ENCODE measurements around the gene TTLL7.
"Not testable (repeated sequence)": the region's sequence is repeated elsewhere in the genome, so short reads cannot be mapped to it uniquely, and the experiment has no call there.

Gene TTLL7

DNA sequence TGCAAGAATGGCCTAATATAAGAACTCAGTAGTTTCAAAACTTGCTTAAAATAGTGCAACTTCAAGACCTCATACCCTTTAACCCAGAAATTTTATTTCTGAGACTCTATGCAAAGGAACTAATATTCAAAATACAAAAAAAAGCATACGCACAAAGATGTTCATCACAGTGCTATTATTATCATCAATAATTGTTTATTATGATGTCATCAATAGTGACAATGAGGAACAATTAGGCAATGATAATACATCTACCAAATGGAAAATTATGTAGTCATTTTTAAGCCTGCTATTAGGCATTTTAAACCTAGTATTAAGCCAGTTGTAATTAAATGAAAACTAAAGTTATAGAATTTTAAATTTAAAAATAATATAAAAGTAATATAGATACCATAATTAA lies 3.3 kb downstream of the TTLL7 start:
- no peak for DNase-seq (ENCODE audit: low read depth in 2 of 2)

GRCh38 chr1:83994111-83994510 lies 4.8 kb downstream of the TTLL7 start:
- no peak for DNase-seq (ENCODE audit: low read depth in 2 of 2)

DNA sequence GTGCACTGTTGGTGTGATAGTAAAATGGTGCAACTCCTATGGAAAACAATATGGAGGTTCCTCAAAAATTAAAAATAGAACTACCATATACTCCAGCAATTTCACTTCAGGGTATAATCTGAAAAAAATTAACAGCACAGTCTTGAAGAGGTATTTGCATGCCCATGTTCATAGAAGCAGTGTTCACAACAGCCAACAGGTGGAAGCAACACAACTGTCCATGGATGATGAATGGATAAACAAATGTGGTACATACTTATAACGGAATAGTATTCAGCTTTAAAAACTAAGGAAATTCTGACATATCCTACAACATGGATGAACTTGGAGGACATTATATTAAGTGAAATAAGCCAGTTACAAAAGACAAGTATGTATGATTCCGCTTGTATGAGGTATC lies 8.2 kb downstream of the TTLL7 start:
- DNase-seq (ENCODE audit: low read depth in 2 of 2): no peak

- DNase-seq (ENCODE audit: low read depth in 2 of 2): no peak
Measured at GRCh38 chr1:83985048-83985447, 13.9 kb downstream of the TTLL7 start.

GRCh38 chr1:83983918-83984317 lies 15.0 kb downstream of the TTLL7 start:
- not testable (repeated sequence) for DNase-seq (ENCODE audit: low read depth in 2 of 2)

DNA sequence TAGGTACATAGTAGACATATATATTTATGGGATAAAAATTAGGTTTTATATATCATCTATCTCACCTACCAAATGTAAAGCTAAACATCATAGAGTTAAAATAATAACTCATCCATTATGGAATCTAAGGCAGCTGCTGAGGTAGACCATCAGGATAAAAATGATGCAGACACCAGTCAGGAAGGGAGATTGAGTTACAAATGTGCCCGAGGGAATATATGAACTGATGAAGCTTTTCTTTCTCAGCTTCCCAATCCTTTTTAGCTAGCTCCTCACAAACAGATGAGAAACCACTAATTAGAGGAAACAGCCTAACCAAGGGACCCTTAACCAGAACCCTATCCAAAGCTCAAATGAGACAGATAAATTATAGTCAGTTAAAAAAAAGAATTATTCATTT lies 20.9 kb downstream of the TTLL7 start:
- no peak for DNase-seq (ENCODE audit: low read depth in 2 of 2)

DNA sequence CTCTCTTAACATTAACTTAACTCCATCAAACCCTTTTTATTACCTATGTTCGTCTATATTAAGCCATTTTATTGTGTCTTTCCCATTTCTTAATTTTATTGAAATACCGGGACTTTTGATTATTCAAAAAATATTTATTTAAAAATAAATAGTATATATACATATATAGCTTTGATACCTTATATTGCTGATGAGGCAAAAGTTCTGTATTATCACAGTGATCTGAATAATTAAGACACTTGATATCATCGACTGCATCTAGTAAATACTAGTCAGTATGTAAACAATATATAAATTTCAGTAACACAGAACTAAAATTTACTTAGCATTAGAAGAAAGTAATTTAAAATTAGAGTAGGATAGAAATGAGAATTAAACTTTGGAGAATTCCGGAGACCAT lies 22.0 kb downstream of the TTLL7 start:
- no peak for DNase-seq (ENCODE audit: low read depth in 2 of 2)

DNA sequence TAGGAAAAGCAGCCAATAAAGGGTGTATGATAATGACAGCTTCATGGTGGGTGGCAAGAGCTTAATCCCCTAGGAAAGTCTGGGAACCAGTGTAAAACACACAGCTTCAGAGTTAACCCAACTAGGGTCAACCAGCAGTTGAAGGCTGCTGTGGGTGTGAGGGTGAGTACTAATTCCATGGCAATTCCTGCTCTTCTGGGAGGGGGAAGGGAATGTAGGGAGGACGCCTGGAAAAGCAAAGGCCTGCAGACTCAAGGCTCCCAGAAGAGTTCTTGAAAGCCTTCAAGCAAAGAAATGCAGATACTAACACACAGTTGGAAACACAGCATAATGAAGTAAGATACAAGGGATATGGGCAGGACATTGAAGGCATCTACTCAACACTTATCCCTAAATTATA lies 28.1 kb downstream of the TTLL7 start:
- DNase-seq (ENCODE audit: low read depth in 2 of 2): no peak

- DNase-seq (ENCODE audit: low read depth in 2 of 2): no peak
Measured at GRCh38 chr1:83970114-83970513, 28.8 kb downstream of the TTLL7 start.

- no peak for DNase-seq (ENCODE audit: low read depth in 2 of 2)
Measured at GRCh38 chr1:83967336-83967735, 31.6 kb downstream of the TTLL7 start.

DNA sequence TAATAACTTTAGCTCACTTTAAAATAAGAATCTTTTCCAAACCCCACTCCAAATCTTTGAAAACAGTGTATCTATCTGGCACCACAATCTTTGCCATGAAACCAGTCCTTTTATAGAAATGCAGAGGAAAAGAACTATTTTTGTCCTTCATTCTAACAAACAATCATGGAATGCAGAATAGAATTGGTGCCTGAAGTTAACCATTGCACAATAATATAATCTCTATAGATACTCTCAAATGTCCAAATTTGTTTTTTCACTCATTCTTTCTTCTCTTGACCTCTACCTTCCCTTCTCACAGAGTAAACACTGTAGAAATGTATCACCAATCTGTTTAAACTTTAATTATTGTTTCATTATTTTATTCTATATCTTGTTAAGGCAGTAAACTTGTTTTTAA lies 34.8 kb downstream of the TTLL7 start:
- no peak for DNase-seq (ENCODE audit: low read depth in 2 of 2)

DNA sequence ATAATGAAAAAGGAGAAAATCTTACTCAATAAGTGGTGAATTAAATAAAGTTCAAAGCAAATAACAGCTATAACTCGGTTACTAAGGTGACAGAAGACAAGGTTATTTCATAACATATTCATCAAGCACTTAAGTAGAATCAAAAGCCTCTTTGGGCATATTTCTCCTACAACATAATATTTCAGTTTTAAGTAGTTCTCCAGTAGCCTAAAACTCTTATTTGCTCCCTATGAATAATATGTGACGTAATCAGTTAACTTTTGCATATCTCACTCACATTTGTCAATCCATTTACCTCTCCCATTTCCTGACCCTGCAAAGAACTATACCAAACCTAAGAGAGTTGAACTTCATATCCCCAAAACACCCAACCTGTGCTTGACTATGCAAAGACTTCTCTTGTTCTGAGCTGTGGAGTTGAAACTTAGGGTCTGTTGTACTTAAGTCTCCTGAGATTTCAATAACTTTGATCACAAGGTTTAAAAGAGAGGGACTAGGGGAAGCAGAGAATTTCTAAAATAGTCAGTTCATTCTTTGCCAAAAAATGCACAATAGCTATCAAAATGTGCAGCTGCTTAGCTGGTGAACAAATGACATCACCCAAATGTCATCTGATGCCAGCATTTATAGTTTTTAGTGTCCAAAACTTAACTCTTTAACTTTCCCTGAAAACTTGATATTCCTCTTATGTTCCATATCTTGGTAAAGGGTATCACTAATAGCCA lies 37.2 kb downstream of the TTLL7 start:
- DNase-seq (ENCODE audit: low read depth in 2 of 2): no peak

DNA sequence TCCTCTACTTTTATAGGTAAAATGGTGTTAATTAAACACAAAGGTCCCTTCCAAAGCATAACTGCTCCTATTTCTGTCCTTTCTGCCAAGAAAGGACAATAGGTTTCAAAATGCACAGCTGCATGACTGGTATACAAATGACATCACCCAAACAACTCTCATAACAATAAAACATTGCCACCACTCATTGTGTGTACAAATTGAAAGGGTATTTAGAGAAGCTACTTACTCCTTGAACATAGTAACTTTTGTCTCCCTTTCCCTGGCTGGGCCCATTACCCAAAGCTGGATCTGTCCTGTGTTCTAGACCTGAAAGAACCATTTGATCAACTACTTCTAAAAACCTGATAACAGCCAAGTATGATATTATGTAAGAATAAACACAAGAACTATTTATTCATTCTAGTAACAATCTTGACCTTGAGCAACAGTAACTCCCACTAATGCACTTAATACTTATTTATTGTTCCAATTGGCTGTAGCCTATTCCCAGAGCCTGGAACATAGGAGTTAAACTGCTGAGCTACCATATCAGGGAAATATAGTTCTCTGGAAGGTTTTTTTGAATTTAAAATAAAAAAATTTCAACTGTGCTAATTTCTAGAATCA lies 38.2 kb downstream of the TTLL7 start:
- DNase-seq (ENCODE audit: low read depth in 2 of 2): no peak

DNA sequence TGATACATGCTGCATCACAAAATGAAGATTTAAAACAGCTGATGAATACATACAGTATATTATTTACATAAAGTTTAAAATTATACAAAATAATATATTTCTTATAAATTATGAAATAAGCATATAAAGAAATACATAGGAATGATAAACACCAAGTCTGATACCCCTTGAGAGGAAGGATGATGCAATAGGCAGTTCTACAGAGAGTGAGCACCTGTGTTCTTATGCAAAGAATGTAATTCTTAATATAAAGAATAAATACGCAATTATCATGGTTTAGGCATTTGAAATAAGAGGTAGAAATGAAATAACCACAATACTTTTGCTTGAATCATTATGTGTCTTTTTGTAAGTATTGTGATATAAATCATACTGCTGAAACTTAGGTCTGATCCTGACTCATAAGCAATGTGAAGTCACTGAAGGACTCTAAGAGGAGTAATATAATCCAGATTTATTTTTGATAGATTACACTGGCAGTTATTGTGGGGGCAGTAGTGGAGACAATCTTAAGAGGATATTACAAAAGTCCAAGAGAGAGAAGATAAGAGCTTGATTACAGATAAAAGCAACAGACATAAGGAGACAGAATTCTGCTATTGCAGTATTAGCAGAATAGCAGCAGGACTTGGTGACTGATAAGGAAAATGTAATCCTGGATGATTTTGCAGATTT lies 39.0 kb downstream of the TTLL7 start:
- no peak for DNase-seq (ENCODE audit: low read depth in 2 of 2)

DNA sequence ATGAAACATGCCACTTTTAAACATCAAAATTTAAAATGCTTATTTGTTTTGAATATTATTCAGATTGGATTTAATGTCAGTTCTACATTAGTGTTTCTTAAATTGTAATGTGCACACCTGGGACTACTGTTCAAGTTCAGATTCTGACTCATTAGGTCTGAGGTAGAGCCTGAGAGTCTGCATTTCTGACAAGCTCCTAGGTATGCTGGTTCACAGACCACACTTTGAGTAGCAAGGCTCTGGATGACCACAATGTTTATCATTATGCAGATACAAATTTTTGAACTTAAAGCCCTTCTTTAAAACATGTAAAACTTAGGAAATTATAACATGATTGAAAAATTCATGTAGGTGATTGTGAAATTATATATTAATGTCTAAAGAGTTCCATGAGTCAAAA lies 40.2 kb downstream of the TTLL7 start:
- no peak for DNase-seq (ENCODE audit: low read depth in 2 of 2)

DNA sequence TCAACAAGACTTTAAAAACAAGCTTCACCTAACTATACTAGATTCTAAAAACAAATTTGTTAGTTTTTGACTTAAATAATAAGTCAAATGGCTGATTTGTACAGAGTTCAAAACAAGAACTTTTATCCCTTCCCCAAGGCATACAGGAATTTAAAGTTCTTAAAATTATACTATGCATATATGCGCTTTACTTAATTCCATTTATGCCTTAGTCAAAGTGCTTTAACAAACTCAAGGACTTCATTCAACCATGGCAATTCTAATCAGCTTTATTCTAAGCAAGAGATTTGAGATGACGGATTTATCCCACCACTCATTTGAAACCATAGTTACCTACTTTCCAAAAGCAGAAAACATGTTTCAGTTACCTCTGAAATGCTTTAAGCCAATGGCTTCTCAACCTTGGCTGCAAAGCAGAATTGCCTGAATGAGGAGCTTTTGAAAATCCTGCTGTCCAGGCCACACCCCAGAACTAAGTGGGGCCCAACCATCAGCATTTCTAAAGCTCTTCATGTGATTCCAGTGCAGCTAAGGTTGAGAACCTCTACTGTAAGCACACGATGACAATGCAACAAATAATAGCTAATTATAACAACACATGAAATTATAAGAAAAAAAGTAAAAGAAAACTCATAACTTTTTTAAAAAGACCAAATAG lies 44.6 kb downstream of the TTLL7 start:
- DNase-seq (ENCODE audit: low read depth in 2 of 2): no peak

- no peak for DNase-seq (ENCODE audit: low read depth in 2 of 2)
Measured at GRCh38 chr1:83950106-83950661, 48.7 kb downstream of the TTLL7 start.

GRCh38 chr1:83942914-83943313 lies 56.0 kb downstream of the TTLL7 start:
- no peak for DNase-seq (ENCODE audit: low read depth in 2 of 2)

DNA sequence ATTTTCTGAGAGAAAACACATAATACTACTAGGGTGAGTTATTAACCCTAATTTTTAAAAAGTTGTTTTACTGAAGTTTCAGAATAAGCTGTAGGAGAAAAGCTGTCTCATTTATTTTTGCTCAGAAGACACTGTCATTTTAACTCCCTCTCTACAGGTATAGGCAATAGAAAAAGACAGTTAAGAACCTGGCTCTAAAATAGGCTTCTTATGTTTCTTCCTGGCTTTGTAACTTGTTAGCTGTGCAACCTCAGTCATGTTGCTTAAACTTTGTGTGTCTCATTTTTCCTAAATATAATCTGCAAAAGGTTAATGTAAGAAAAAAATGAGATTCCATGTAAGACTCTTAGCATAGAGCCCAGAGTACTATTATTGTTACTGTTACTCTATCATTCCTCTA lies 64.4 kb downstream of the TTLL7 start:
- DNase-seq (ENCODE audit: low read depth in 2 of 2): no peak

DNA sequence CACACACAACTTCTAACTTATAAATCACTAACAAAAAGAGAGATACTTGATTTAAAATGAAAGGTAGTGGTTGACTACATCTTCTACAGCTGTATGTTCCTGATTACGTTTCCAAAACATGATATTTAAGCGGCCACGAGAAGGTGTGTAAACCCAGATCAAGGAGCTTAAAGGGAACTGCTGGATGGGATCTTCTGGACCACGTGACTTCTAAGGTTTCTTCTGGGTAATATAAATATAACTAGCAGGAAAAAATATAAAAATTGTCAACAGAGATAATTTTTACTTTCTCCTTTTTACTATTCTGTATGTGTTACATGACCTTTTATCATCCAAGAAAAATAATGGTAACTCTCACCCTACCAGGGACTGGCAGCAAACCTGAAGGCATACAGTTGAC lies 66.2 kb downstream of the TTLL7 start:
- DNase-seq (ENCODE audit: low read depth in 2 of 2): no peak

GRCh38 chr1:83932281-83932680 lies 66.7 kb downstream of the TTLL7 start:
- DNase-seq (ENCODE audit: low read depth in 2 of 2): no peak

- DNase-seq (ENCODE audit: low read depth in 2 of 2): no peak
Measured at GRCh38 chr1:83931658-83932253, 67.2 kb downstream of the TTLL7 start.

All from stimulated activated CD8-positive, alpha-beta memory T cell treated with anti-CD3 and anti-CD28 coated beads, Interleukin-7, amount 100 ng/mL, for 1 hour (primary cell).